Measurements from ENCODE around the gene DHRSX.

DNA sequence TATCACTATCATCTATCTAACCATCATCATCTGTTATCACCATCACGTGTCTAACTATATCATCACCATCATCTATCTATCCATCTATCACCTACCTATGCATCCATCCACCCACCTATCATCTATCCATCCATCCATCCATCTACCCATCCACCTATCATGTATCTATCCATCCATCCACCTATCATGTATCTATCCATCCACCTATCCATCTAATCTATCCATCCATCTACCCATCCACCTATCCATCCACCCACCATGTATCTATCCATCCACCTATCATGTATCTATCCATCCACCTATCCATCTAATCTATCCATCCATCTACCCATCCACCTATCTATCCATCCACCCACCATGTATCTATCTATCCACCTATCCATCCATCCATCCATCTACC is 316.7 kb downstream of the DHRSX start:
- no peak for TF ChIP-seq POLR2A (IDR thresholded peaks at IDR 0.05)
- TF ChIP-seq, protein P1, sequence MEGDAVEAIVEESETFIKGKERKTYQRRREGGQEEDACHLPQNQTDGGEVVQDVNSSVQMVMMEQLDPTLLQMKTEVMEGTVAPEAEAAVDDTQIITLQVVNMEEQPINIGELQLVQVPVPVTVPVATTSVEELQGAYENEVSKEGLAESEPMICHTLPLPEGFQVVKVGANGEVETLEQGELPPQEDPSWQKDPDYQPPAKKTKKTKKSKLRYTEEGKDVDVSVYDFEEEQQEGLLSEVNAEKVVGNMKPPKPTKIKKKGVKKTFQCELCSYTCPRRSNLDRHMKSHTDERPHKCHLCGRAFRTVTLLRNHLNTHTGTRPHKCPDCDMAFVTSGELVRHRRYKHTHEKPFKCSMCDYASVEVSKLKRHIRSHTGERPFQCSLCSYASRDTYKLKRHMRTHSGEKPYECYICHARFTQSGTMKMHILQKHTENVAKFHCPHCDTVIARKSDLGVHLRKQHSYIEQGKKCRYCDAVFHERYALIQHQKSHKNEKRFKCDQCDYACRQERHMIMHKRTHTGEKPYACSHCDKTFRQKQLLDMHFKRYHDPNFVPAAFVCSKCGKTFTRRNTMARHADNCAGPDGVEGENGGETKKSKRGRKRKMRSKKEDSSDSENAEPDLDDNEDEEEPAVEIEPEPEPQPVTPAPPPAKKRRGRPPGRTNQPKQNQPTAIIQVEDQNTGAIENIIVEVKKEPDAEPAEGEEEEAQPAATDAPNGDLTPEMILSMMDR (IDR thresholded peaks at IDR 0.05), result no peak
